Measurements from ENCODE around the gene FKBP4. TPM values are rescaled to one million over a fixed set of nuclear protein-coding genes. Genes with fewer than 3 reads are reported as not detected.

FKBP4 gene
- total and polyA plus RNA-seq, 2 of the 8 experiments (the other 6 are each of a cell fraction or from before 2014, with no cell fraction given): 72.6 to 243 TPM

GRCh38 chr12:2820432-2820831 is 25.7 kb downstream of the FKBP4 start:
- no peak overlapping the region for H3K56ac ChIP-seq (replicated peaks; ENCODE audit: insufficient read length, low read depth, low read length)
- CTCF ChIA-PET (ENCODE audit: partially characterized antibody): interaction anchor here (0.6 to 3.4 kb wide), 7 partner anchors 7 to 214 kb away, joined by 3 to 12 read pairs (median 4); no protein-coding TSS in a partner anchor

More at GRCh38 chr12:2820432-2820831, 25.7 kb downstream of the FKBP4 start:
- Histone ChIP-seq H3K36me3 (ENCODE audit: control insufficient read depth in 2 of 4, insufficient read depth in 4 of 4, low read length in 3 of 4) (peaks cover 16 to 55% (median 24%) of the 10 kb centered on the region in 4 experiments; a peak in 7 of 8 replicates), H2AK5ac (ENCODE audit: low read depth, low read length) (no peak overlapping the region), H3K27ac (ENCODE audit: low read depth, low read length) (no peak overlapping the region; the same call in 1 of the 2 replicates), H2BK120ac (replicated peaks; ENCODE audit: low read depth, low read length) (no peak overlapping the region), H2BK5ac (ENCODE audit: low read depth, low read length) (no peak overlapping the region), H2BK12ac (ENCODE audit: low read depth, low read length) (no peak overlapping the region), H3K79me2 (ENCODE audit: control insufficient read depth in 1 of 2, insufficient read depth in 2 of 2, low read length in 2 of 2) (peaks cover 0 to 4% of the 10 kb centered on the region in 2 experiments; a peak in 1 of 4 replicates), H2BK20ac (ENCODE audit: low read length) (no peak overlapping the region), H2AFZ (ENCODE audit: low read length) (no peak overlapping the region), H4K8ac (ENCODE audit: extremely low read depth, insufficient read depth, low read length) (no peak overlapping the region; the same call in 1 of the 2 replicates), H3K4me2 (ENCODE audit: insufficient read depth in 1 of 2, low read depth in 2 of 2, low read length in 2 of 2) (no peak overlapping the region), H4K20me1 (replicated peaks in 1 of 2; ENCODE audit: control insufficient read depth in 1 of 2, insufficient read depth in 2 of 2, low read length in 2 of 2) (peaks cover 0 to 11% of the 10 kb centered on the region in 2 experiments), H3K23me2 (ENCODE audit: low read depth, low read length) (no peaks in the 10 kb centered on the region), H3K9ac (replicated peaks in 1 of 4; ENCODE audit: extremely low read depth in 1 of 4, low read depth in 3 of 4, low read length in 3 of 4) (no peak overlapping the region; a peak in 1 of 7 replicates), H3K4me3 (ENCODE audit: extremely low read depth in 1 of 4, insufficient read depth in 2 of 4, low read depth in 3 of 4, low read length in 4 of 4) (no peak overlapping the region), H4K5ac (ENCODE audit: insufficient read length, low read depth, low read length) (no peak overlapping the region), H3K79me1 (ENCODE audit: low read depth, low read length) (no peaks in the 10 kb centered on the region; the same call in 1 of the 2 replicates), H3K4me1 (replicated peaks in 1 of 4; ENCODE audit: control insufficient read depth in 3 of 4, insufficient read depth in 4 of 4, low read length in 3 of 4) (peaks cover 0 to 13% (median 6%) of the 10 kb centered on the region in 4 experiments; a peak in 5 of 7 replicates), H2BK15ac (ENCODE audit: low read length) (no peak overlapping the region), H3K27me3 (replicated peaks in 1 of 4; ENCODE audit: control insufficient read depth in 3 of 4, extremely low read depth in 1 of 4, insufficient read depth in 3 of 4, low read length in 3 of 4) (no peaks in the 10 kb centered on the region), H4K91ac (replicated peaks; ENCODE audit: insufficient read length, low read length) (no peak overlapping the region), H3K18ac (ENCODE audit: extremely low read depth, low read length) (no peak overlapping the region), H3K4ac (replicated peaks; ENCODE audit: insufficient read length, low read depth, low read length) (no peak overlapping the region), H3K14ac (ENCODE audit: insufficient read length) (no peak overlapping the region), H3K9me3 (ENCODE audit: insufficient read depth in 2 of 2, low read depth in 1 of 2, low read length in 1 of 2) (no peaks in the 10 kb centered on the region), H3K23ac (ENCODE audit: insufficient read length) (no peak overlapping the region)
- FAIRE-seq: no peak
- POLR2A ChIA-PET (ENCODE audit: partially characterized antibody): interaction anchor here (0.8 to 8.7 kb wide), 4 partner anchors 7 to 29 kb away, joined by 3 to 58 read pairs (median 11); partner anchors contain the start of genes ITFG2 and NRIP2
- no peak for TF ChIP-seq ZNF274 (IDR thresholded peaks at IDR 0.05; ENCODE audit: borderline replicate concordance, extremely low read depth, low read length)
- whole genome bisulfite sequencing, 2 experiments (ENCODE audit: extremely low coverage in 1 of 2, insufficient coverage in 1 of 2, insufficient read length in 1 of 2, insufficient replicate concordance in 2 of 2, low coverage in 1 of 2, low lambda C conversion rate in 2 of 2, missing lambda C conversion rate in 1 of 2): 69% methylated on average over 7 of the region's 9 CpGs; no CpG with 5 or more reads in 1 of the 2 experiments
- DNase-seq (ENCODE audit: low read depth in 1 of 2, low spot score in 2 of 2): no peak
